WTC11 (cell line): ENCODE data around the gene ELOB. TPM values are rescaled to one million over a fixed set of nuclear protein-coding genes. Genes with fewer than 3 reads are reported as not detected.

Experiments used
- ATAC-seq: fragments of 200-7000 bp; cut with Tn5 transposase; 2 replicates; pipeline ENCODE4 v1.10.0; 2021; ENCODE audit warnings: mild to moderate bottlenecking, moderate library complexity
- CTCF ChIA-PET: fragments of 300-600 bp; sonication (Branson Sonifier 250); formaldehyde crosslinking; loops from one replicate; lab custom pipeline; 2021; ENCODE audit warnings: antibody characterized with exemption; lab: Charles Lee
- POLR2A ChIA-PET: fragments of 350-600 bp; sonication (Branson Sonifier 250); formaldehyde crosslinking; loops from one replicate; lab custom pipeline; 2021; ENCODE audit warnings: antibody characterized with exemption; lab: Charles Lee
- DNase-seq: peaks from one replicate; pipeline ENCODE4 v3.0.0; 2021; ENCODE audit warnings: low spot score
- H3K27ac Mint-ChIP-seq: 2 replicates; pipeline ENCODE4 v1.8.0; 2021; ENCODE audit warnings: mixed read lengths
- H3K27me3 Mint-ChIP-seq: 2 replicates; pipeline ENCODE4 v1.8.0; 2021; ENCODE audit warnings: low read depth, mild to moderate bottlenecking, moderate library complexity, mixed read lengths
- H3K36me3 Mint-ChIP-seq: 2 replicates; pipeline ENCODE4 v1.8.0; 2021; ENCODE audit warnings: mixed read lengths
- H3K4me1 Mint-ChIP-seq: 2 replicates; pipeline ENCODE4 v1.8.0; 2022; ENCODE audit warnings: mixed read lengths
- H3K4me3 Mint-ChIP-seq: 2 replicates; pipeline ENCODE4 v1.8.0; 2021; ENCODE audit warnings: mild to moderate bottlenecking, moderate library complexity, mixed read lengths
- H3K9me3 Mint-ChIP-seq: 2 replicates; pipeline ENCODE4 v1.8.0; 2021; ENCODE audit warnings: mixed read lengths
- ELF4 ChIP-seq: sonication (generic); formaldehyde crosslinking; IDR thresholded peaks from 2 replicates; pipeline ENCODE4 v1.8.1; 2022; ENCODE audit warnings: low read depth, mild to moderate bottlenecking, moderate library complexity, missing genetic modification reagents
- IRF2 ChIP-seq: sonication (generic); formaldehyde crosslinking; IDR thresholded peaks from 2 replicates; pipeline ENCODE4 v1.8.0; 2022; ENCODE audit warnings: low read depth, missing genetic modification reagents, borderline replicate concordance
- JAZF1 ChIP-seq: fragments of 250-450 bp; sonication (Bioruptor Pico); IDR thresholded peaks from 2 replicates; pipeline ENCODE4 v1.9.0; 2021; ENCODE audit warnings: moderate library complexity, mild to moderate bottlenecking, inconsistent platforms
- NFYB ChIP-seq: sonication (generic); formaldehyde crosslinking; conservative IDR thresholded peaks from 2 replicates; pipeline ENCODE4 v1.8.0; 2022; ENCODE audit warnings: low read depth, missing genetic modification reagents
- OVOL2 ChIP-seq: fragments of 250-450 bp; sonication (Bioruptor Pico); IDR thresholded peaks from 2 replicates; pipeline ENCODE4 v1.9.0; 2021; ENCODE audit warnings: mild to moderate bottlenecking, borderline replicate concordance
- PRRX2 ChIP-seq: fragments of 250-450 bp; sonication (Bioruptor Pico); IDR thresholded peaks from 2 replicates; pipeline ENCODE4 v1.8.0; 2021; ENCODE audit warnings: mild to moderate bottlenecking
- RELA ChIP-seq: sonication (generic); formaldehyde crosslinking; IDR thresholded peaks from 2 replicates; pipeline ENCODE4 v1.8.1; 2022; ENCODE audit warnings: missing genetic modification reagents, mild to moderate bottlenecking, borderline replicate concordance
- SOX15 ChIP-seq: fragments of 250-450 bp; sonication (Bioruptor Pico); IDR thresholded peaks from 2 replicates; pipeline ENCODE4 v1.9.0; 2021; ENCODE audit warnings: mild to moderate bottlenecking
- TCF7 ChIP-seq: sonication (generic); formaldehyde crosslinking; IDR thresholded peaks from 2 replicates; pipeline ENCODE4 v1.8.0; 2022; ENCODE audit warnings: mild to moderate bottlenecking, low read depth, missing genetic modification reagents, moderate library complexity
- TEAD4 ChIP-seq: sonication (generic); formaldehyde crosslinking; IDR thresholded peaks from 2 replicates; pipeline ENCODE4 v1.8.0; 2022; ENCODE audit warnings: mild to moderate bottlenecking, missing genetic modification reagents
- TP53 ChIP-seq: sonication (generic); formaldehyde crosslinking; IDR thresholded peaks from 2 replicates; pipeline ENCODE4 v1.8.1; 2023; ENCODE audit warnings: mild to moderate bottlenecking, missing genetic modification reagents
- ZBTB21 ChIP-seq: sonication (generic); formaldehyde crosslinking; IDR thresholded peaks from 2 replicates; pipeline ENCODE4 v1.8.1; 2023; ENCODE audit warnings: mild to moderate bottlenecking, missing genetic modification reagents, borderline replicate concordance
- ZNF121 ChIP-seq: sonication (generic); formaldehyde crosslinking; IDR thresholded peaks from 2 replicates; pipeline ENCODE4 v1.8.0; 2023; ENCODE audit warnings: missing genetic modification reagents
- ZNF317 ChIP-seq: sonication (generic); formaldehyde crosslinking; IDR thresholded peaks from 2 replicates; pipeline ENCODE4 v1.8.1; 2023; ENCODE audit warnings: low read depth, mild to moderate bottlenecking, moderate library complexity, missing genetic modification reagents, borderline replicate concordance
- ZNF416 ChIP-seq: fragments of 250-450 bp; sonication (Bioruptor Pico); IDR thresholded peaks from 2 replicates; pipeline ENCODE4 v1.9.0; 2021; ENCODE audit warnings: mild to moderate bottlenecking, inconsistent platforms
- ZNF423 ChIP-seq: fragments of 250-450 bp; sonication (Bioruptor Pico); IDR thresholded peaks from 2 replicates; pipeline ENCODE4 v2.1.2; 2022; ENCODE audit warnings: mild to moderate bottlenecking, moderate library complexity
- ZNF671 ChIP-seq: fragments of 250-450 bp; sonication (Bioruptor Pico); IDR thresholded peaks from 2 replicates; pipeline ENCODE4 v1.8.0; 2021; ENCODE audit warnings: mild to moderate bottlenecking
- total RNA-seq: library from RNA; stranded (reverse); gene quantifications from 3 replicates; pipeline ENCODE4 v1.2.3, GENCODE V29; 2021
- TF ChIP-seq, protein P1 (sequence below): fragments of 250-450 bp; sonication (Bioruptor Pico); IDR thresholded peaks from 2 replicates; pipeline ENCODE4 v1.9.0; 2021; ENCODE audit warnings: mild to moderate bottlenecking
- TF ChIP-seq, protein P2 (sequence below): fragments of 250-450 bp; sonication (Bioruptor Pico); IDR thresholded peaks from 2 replicates; pipeline ENCODE4 v1.9.0; 2021; ENCODE audit warnings: moderate library complexity, mild to moderate bottlenecking, inconsistent platforms, borderline replicate concordance
- TF ChIP-seq, protein P3 (sequence below): sonication (generic); formaldehyde crosslinking; IDR thresholded peaks from 2 replicates; pipeline ENCODE4 v1.8.1; 2023; ENCODE audit warnings: mild to moderate bottlenecking, missing genetic modification reagents
- TF ChIP-seq, protein P4 (sequence below): sonication (generic); formaldehyde crosslinking; IDR thresholded peaks from 2 replicates; pipeline ENCODE4 v1.8.1; 2022; ENCODE audit warnings: mild to moderate bottlenecking, moderate library complexity, missing genetic modification reagents
- TF ChIP-seq, protein P5 (sequence below): sonication (generic); formaldehyde crosslinking; IDR thresholded peaks from 2 replicates; pipeline ENCODE4 v1.8.1; 2023; ENCODE audit warnings: mild to moderate bottlenecking, missing genetic modification reagents, borderline replicate concordance

Gene ELOB
- total RNA-seq, 1 experiment from 2014 or later, result 252 TPM

DNA sequence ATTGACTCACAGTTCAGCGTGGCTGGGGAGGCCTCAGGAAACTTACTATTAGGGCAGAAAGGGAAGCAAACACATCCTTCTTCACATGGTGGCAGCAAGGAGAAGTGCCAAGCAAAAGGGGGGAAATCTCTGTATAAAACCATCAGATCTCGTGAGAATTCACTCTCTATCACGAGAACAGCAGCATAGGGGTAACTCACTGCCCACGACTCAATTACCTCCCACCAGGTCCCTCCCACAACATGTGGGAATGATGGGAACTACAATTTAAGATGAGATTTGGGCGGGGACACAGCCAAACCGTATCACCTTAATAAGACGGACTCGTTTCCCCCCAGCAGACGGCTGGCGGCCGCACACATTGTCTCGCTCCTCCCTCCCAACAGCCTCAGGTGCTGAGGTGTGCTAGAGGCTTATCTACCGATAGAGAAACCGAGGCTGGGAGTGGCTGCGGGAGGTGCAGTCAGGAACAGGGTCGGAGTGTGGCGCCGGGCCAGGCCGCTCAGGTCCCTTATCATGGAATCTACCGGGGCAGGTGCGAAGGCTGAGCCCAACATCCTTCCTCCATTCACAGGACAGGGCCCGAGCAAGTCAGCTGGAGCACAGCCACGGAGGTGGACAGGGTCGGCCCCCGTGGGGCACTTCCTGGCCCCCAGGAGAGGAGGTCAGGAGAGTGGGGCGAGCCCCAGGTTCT lies 48.1 kb upstream of the ELOB start:
- Mint-ChIP-seq H3K4me1 (no peaks in the 10 kb centered on the region), H3K9me3 (no peaks in the 10 kb centered on the region), H3K27ac (no peak overlapping the region), H3K4me3 (no peak overlapping the region), H3K27me3 (no peaks in the 10 kb centered on the region), H3K36me3 (no peaks in the 10 kb centered on the region)
- TF ChIP-seq, protein P1, sequence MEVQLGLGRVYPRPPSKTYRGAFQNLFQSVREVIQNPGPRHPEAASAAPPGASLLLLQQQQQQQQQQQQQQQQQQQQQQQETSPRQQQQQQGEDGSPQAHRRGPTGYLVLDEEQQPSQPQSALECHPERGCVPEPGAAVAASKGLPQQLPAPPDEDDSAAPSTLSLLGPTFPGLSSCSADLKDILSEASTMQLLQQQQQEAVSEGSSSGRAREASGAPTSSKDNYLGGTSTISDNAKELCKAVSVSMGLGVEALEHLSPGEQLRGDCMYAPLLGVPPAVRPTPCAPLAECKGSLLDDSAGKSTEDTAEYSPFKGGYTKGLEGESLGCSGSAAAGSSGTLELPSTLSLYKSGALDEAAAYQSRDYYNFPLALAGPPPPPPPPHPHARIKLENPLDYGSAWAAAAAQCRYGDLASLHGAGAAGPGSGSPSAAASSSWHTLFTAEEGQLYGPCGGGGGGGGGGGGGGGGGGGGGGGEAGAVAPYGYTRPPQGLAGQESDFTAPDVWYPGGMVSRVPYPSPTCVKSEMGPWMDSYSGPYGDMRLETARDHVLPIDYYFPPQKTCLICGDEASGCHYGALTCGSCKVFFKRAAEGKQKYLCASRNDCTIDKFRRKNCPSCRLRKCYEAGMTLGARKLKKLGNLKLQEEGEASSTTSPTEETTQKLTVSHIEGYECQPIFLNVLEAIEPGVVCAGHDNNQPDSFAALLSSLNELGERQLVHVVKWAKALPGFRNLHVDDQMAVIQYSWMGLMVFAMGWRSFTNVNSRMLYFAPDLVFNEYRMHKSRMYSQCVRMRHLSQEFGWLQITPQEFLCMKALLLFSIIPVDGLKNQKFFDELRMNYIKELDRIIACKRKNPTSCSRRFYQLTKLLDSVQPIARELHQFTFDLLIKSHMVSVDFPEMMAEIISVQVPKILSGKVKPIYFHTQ (CRISPR knock-in tag), result no peak
- TF ChIP-seq NFYB (CRISPR knock-in tag) (no peak), ZNF423 (CRISPR knock-in tag) (no peak), PRRX2 (CRISPR knock-in tag) (no peak), ZNF317 (CRISPR knock-in tag) (no peak), IRF2 (CRISPR knock-in tag) (no peak), SOX15 (no peak)
- TF ChIP-seq, protein P2, sequence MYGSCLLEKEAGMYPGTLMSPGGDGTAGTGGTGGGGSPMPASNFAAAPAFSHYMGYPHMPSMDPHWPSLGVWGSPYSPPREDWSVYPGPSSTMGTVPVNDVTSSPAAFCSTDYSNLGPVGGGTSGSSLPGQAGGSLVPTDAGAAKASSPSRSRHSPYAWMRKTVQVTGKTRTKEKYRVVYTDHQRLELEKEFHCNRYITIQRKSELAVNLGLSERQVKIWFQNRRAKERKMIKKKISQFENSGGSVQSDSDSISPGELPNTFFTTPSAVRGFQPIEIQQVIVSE, result no peak
- TF ChIP-seq, protein P3, sequence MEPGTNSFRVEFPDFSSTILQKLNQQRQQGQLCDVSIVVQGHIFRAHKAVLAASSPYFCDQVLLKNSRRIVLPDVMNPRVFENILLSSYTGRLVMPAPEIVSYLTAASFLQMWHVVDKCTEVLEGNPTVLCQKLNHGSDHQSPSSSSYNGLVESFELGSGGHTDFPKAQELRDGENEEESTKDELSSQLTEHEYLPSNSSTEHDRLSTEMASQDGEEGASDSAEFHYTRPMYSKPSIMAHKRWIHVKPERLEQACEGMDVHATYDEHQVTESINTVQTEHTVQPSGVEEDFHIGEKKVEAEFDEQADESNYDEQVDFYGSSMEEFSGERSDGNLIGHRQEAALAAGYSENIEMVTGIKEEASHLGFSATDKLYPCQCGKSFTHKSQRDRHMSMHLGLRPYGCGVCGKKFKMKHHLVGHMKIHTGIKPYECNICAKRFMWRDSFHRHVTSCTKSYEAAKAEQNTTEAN (CRISPR knock-in tag), result no peak
- DNase-seq (no peak), ATAC-seq (no peak)
- ChIA-PET POLR2A (no interaction called here), CTCF (interaction anchor here (0.6 to 1.6 kb wide), 2 partner anchors 14 to 31 kb away, joined by 3 to 5 read pairs; no protein-coding TSS in a partner anchor)

DNA sequence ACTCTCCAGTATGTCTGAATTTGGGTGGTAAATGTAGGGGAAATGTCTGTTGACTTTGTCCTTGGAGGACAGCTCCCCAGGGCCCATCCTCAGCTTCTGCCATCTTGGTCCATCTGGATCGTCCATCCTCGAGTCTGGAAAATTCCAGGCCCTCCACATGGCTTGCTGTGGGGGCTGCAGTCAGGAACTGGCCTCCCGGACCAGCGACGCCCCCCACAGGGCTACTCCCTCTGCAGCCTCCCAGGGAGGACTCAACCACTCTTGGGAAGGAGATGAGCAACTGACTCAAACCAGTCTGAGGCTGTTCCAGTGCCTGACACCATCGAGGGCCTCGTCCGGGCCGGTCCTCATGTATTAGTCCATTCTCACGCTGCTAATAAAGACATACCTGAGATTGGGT lies 47.5 kb upstream of the ELOB start:
- H3K4me3 Mint-ChIP-seq, result no peak overlapping the region
- H3K36me3 Mint-ChIP-seq, result no peaks in the 10 kb centered on the region
- no peak for DNase-seq
- POLR2A ChIA-PET, result no interaction called here
- ATAC-seq, result no peak
- H3K27me3 Mint-ChIP-seq, result no peaks in the 10 kb centered on the region
- H3K4me1 Mint-ChIP-seq, result no peaks in the 10 kb centered on the region
- H3K27ac Mint-ChIP-seq, result no peak overlapping the region
- CTCF ChIA-PET, result interaction anchor here (1.9 to 2.0 kb wide), 2 partner anchors 14 to 43 kb away, joined by 6 to 13 read pairs; no protein-coding TSS in a partner anchor
- no peaks in the 10 kb centered on the region for H3K9me3 Mint-ChIP-seq
- TF ChIP-seq, protein P4, sequence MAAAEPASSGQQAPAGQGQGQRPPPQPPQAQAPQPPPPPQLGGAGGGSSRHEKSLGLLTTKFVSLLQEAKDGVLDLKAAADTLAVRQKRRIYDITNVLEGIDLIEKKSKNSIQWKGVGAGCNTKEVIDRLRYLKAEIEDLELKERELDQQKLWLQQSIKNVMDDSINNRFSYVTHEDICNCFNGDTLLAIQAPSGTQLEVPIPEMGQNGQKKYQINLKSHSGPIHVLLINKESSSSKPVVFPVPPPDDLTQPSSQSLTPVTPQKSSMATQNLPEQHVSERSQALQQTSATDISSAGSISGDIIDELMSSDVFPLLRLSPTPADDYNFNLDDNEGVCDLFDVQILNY (CRISPR knock-in tag), result no peak
- TF ChIP-seq TCF7 (no peak), TP53 (CRISPR knock-in tag) (no peak), OVOL2 (CRISPR knock-in tag) (no peak), ZNF416 (CRISPR knock-in tag) (no peak), JAZF1 (CRISPR knock-in tag) (no peak), ZNF121 (no peak), ZNF671 (CRISPR knock-in tag) (no peak), RELA (no peak), TEAD4 (CRISPR knock-in tag) (no peak), ELF4 (CRISPR knock-in tag) (no peak), ZBTB21 (CRISPR knock-in tag) (no peak)
- TF ChIP-seq, protein P5, sequence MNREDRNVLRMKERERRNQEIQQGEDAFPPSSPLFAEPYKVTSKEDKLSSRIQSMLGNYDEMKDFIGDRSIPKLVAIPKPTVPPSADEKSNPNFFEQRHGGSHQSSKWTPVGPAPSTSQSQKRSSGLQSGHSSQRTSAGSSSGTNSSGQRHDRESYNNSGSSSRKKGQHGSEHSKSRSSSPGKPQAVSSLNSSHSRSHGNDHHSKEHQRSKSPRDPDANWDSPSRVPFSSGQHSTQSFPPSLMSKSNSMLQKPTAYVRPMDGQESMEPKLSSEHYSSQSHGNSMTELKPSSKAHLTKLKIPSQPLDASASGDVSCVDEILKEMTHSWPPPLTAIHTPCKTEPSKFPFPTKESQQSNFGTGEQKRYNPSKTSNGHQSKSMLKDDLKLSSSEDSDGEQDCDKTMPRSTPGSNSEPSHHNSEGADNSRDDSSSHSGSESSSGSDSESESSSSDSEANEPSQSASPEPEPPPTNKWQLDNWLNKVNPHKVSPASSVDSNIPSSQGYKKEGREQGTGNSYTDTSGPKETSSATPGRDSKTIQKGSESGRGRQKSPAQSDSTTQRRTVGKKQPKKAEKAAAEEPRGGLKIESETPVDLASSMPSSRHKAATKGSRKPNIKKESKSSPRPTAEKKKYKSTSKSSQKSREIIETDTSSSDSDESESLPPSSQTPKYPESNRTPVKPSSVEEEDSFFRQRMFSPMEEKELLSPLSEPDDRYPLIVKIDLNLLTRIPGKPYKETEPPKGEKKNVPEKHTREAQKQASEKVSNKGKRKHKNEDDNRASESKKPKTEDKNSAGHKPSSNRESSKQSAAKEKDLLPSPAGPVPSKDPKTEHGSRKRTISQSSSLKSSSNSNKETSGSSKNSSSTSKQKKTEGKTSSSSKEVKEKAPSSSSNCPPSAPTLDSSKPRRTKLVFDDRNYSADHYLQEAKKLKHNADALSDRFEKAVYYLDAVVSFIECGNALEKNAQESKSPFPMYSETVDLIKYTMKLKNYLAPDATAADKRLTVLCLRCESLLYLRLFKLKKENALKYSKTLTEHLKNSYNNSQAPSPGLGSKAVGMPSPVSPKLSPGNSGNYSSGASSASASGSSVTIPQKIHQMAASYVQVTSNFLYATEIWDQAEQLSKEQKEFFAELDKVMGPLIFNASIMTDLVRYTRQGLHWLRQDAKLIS (CRISPR knock-in tag), result no peak
- TF ChIP-seq, protein P2, result no peak
- TF ChIP-seq, all 79 proteins: peak for 0
